ENCODE measurements around the gene UNC93B1. TPM values are rescaled to one million over a fixed set of nuclear protein-coding genes. Genes with fewer than 3 reads are reported as not detected.

Gene UNC93B1
- total and polyA plus RNA-seq, 7 donors = 1.9 to 5.9 (median 4.5) TPM

- ATAC-seq (no peak), DNase-seq (no peak)
- Histone ChIP-seq H3K4me3 (no peak overlapping the region), H3K4me1 (peaks cover 16% of the 10 kb centered on the region), H3K9me3 (no peaks in the 10 kb centered on the region), H3K27me3 (ENCODE audit: insufficient read depth in 3 of 3, low read length in 2 of 3) (no peaks in the 10 kb centered on the region), H3K36me3 (ENCODE audit: insufficient read depth in 1 of 2, low read depth in 1 of 2) (no peaks in the 10 kb centered on the region), H3K27ac (no peak overlapping the region)
- intact Hi-C loops (cut with DNase I) = no loop called here
- TF ChIP-seq, protein P1, sequence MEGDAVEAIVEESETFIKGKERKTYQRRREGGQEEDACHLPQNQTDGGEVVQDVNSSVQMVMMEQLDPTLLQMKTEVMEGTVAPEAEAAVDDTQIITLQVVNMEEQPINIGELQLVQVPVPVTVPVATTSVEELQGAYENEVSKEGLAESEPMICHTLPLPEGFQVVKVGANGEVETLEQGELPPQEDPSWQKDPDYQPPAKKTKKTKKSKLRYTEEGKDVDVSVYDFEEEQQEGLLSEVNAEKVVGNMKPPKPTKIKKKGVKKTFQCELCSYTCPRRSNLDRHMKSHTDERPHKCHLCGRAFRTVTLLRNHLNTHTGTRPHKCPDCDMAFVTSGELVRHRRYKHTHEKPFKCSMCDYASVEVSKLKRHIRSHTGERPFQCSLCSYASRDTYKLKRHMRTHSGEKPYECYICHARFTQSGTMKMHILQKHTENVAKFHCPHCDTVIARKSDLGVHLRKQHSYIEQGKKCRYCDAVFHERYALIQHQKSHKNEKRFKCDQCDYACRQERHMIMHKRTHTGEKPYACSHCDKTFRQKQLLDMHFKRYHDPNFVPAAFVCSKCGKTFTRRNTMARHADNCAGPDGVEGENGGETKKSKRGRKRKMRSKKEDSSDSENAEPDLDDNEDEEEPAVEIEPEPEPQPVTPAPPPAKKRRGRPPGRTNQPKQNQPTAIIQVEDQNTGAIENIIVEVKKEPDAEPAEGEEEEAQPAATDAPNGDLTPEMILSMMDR (IDR thresholded peaks at IDR 0.05) = no peak
- 85 to 89% (median 89%) methylated on average over 17 of the region's 17 CpGs for WGBS, 3 donors
These were observed 8.3 kb upstream of the UNC93B1 start for GRCh38 chr11:68012044-68012842.

DNA sequence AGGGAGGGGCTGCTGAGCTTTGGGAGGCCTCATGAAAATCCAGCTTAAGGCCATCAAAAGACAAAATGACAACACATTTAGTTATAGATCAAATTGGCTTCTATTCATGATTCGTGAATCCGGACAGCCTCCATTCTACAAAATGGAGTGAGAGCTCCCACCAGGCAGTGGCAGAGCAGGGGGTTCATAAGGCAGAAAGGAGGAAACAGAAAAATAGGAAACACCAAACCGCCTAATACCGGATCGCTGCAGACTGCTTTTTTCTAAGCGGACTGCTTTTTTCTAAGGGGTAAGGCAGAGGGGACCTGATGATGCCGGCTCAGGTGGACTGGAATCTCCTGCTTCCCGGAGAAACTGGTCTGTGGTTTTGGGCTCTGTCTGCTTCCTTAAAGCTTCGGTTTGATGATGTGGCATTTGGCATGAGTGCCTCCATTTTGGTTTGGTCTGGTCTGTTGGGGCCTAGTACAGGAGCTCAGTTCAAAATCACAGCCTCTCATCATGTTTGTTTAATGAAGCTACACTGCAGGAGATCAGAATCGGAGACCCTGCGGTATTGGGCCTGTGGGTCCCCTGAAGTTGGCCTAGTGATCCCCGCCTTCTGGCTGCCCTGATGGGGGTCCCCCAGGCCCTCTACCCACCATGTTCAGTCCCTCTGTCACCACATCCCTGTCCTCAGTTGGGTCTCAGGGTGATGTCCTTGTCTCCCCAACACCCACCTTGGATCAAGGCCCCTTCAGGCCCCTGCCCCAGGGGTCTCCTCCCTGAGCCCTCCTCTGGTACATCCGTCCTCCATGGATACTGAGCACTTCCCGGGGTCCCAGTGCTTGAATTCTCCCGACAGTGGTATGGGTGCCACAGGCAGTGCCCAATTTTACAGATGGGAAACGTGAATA is 7.4 kb upstream of the UNC93B1 start:
- intact Hi-C loops (cut with DNase I) = no loop called here
- ATAC-seq = no peak
- Histone ChIP-seq H3K27ac (peak overlapping the region; percentile 81), H3K4me1 (peaks cover 16% of the 10 kb centered on the region), H3K9me3 (no peaks in the 10 kb centered on the region), H3K36me3 (ENCODE audit: insufficient read depth in 1 of 2, low read depth in 1 of 2) (no peaks in the 10 kb centered on the region), H3K27me3 (ENCODE audit: insufficient read depth in 3 of 3, low read length in 2 of 3) (no peaks in the 10 kb centered on the region), H3K4me3 (peak overlapping the region; percentile 57)
- no peak for DNase-seq
- WGBS, 3 donors = 79 to 80% (median 80%) methylated on average over 16 of the region's 16 CpGs
- TF ChIP-seq, protein P1 (IDR thresholded peaks at IDR 0.05) = no peak

- DNase-seq (peak; percentile 94 to 96), ATAC-seq (peak; percentile 82 to 92 (median 86))
- peak within 1 kb of the TSS; percentile 81 for H3K27ac ChIP-seq
- intact Hi-C loops (cut with DNase I) = no loop called here
- H3K27me3 ChIP-seq (ENCODE audit: insufficient read depth in 3 of 3, low read length in 2 of 3) = no peaks in the 10 kb centered on the region
- TF ChIP-seq, protein P1 (IDR thresholded peaks at IDR 0.05) = no peak
- no peaks in the 10 kb centered on the region for H3K9me3 ChIP-seq
- H3K36me3 ChIP-seq (ENCODE audit: insufficient read depth in 1 of 2, low read depth in 1 of 2) = no peaks in the 10 kb centered on the region
- 8 to 22% (median 12%) methylated on average over 33 of the region's 33 CpGs for WGBS, 3 donors
- H3K4me1 ChIP-seq = peaks cover 16% of the 10 kb centered on the region
- peak within 1 kb of the TSS; percentile 57 for H3K4me3 ChIP-seq
These were observed 6.5 kb upstream of the UNC93B1 start, which contains the start of gene ALDH3B1 for GRCh38 chr11:68010090-68011041. ALDH3B1 (plus strand) TSS chr11:68010327; CDS start chr11:68015298, 4,971 bp downstream.

- intact Hi-C loops (cut with DNase I) = no loop called here
These were observed 5.6 kb upstream of the UNC93B1 start for GRCh38 chr11:68009391-68010089.

More at GRCh38 chr11:68009391-68010089, 5.6 kb upstream of the UNC93B1 start:
- no peak for DNase-seq
- no peaks in the 10 kb centered on the region for H3K27me3 ChIP-seq (ENCODE audit: insufficient read depth in 3 of 3, low read length in 2 of 3)
- H3K4me1 ChIP-seq = peaks cover 16% of the 10 kb centered on the region
- H3K9me3 ChIP-seq = no peaks in the 10 kb centered on the region
- H3K4me3 ChIP-seq = peak overlapping the region; percentile 57
- 64 to 66% (median 66%) methylated on average over 12 of the region's 12 CpGs for WGBS, 3 donors
- H3K36me3 ChIP-seq (ENCODE audit: insufficient read depth in 1 of 2, low read depth in 1 of 2) = no peaks in the 10 kb centered on the region
- ATAC-seq = no peak
- TF ChIP-seq, protein P1 (IDR thresholded peaks at IDR 0.05) = no peak
- H3K27ac ChIP-seq = peak overlapping the region; percentile 81

Measured in psoas muscle (tissue), 8 donors.